IPS-15b (cell line): Measurements from ENCODE around the gene TMEM200B.
"Not testable (repeated sequence)": the region's sequence is repeated elsewhere in the genome, so short reads cannot be mapped to it uniquely, and the experiment has no call there.

ENCODE experiments used
- H3K27me3 ChIP-seq: one replicate; pipeline ENCODE4 v1.6.1; 2013; ENCODE audit warnings: low read length; ENCODE audit not compliant: control insufficient read depth, insufficient read depth
- H3K36me3 ChIP-seq: one replicate; pipeline ENCODE4 v1.6.1; 2013; ENCODE audit warnings: low read length; ENCODE audit not compliant: control insufficient read depth, insufficient read depth
- H3K4me1 ChIP-seq: one replicate; pipeline ENCODE4 v1.6.1; 2013; ENCODE audit warnings: mild to moderate bottlenecking, low read length; ENCODE audit not compliant: control insufficient read depth, insufficient read depth
- H3K4me3 ChIP-seq: one replicate; pipeline ENCODE4 v1.5.1; 2013; ENCODE audit warnings: low read depth, low read length
- H3K9ac ChIP-seq: one replicate; pipeline ENCODE4 v1.6.1; 2013; ENCODE audit warnings: low read depth, mild to moderate bottlenecking, low read length
- H3K9me3 ChIP-seq: one replicate; pipeline ENCODE4 v1.6.1; 2013; ENCODE audit warnings: mild to moderate bottlenecking, low read length; ENCODE audit not compliant: control insufficient read depth, insufficient read depth

Gene TMEM200B

GRCh38 chr1:29156543-29157268 lies 33.0 kb upstream of the TMEM200B start:
- Histone ChIP-seq H3K27me3 (no peaks in the 10 kb centered on the region), H3K9ac (no peak overlapping the region), H3K4me1 (no peaks in the 10 kb centered on the region), H3K4me3 (no peak overlapping the region), H3K9me3 (no peaks in the 10 kb centered on the region), H3K36me3 (peaks cover 51% of the 10 kb centered on the region)

DNA sequence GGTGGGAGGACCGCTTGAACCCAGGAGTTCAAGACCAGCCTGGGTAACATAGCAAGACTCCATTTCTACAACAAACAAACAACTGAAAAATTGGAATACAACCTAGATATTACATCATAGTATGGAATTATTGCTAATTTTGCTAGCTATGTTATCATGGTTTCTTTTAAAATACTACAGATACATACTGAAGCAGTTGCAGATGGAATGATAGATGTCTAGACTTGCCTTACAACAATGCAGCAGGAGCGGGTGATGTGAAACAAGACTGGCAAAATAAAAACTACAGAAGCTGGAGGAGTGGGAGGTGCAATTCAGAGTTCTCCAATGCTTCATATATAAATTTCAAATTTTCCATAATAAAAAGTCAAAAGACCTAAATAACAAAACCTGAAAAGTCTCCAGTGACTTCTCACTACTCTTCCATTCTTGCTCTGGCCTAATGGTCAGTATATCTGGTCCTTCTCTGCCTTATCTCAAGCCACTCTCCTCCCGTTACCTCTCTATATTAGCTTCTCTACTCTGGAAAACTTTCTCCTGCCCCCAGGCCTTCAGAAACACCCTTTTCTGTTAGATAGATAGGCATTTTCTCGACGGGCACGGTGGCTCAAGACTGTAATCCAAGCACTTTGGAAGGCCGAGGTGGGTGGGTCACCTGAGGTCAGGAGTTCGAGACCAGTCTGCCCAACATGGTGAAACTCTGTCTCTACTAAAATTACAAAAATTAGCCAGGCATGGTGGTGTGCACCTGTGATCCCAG lies 28.5 kb upstream of the TMEM200B start:
- H3K4me1 ChIP-seq = no peaks in the 10 kb centered on the region

DNA sequence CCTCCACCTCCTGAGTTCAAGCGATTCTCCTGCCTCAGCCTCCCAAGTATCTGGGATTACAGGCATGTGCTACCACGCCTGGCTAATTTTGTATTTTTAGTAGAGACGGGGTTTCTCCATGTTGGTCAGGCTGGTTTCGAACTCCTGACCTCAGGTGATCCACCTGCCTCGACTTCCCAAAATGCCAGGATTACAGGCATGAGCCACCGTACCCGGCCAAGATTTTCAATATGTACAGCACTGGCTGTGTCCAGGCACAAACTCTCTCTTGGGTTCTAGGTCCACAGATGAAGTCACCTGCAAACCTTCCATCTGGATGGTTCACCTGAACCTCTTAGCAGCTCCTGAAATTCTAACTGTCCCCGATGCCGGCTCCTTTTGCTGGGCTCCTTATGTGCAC lies 26.6 kb upstream of the TMEM200B start:
- not testable (repeated sequence) for H3K9ac ChIP-seq, H3K4me3 ChIP-seq, H3K9me3 ChIP-seq, H3K27me3 ChIP-seq, H3K4me1 ChIP-seq
- H3K36me3 ChIP-seq = peaks cover 74% of the 10 kb centered on the region

More for the DNA sequence above, 28.5 kb upstream of the TMEM200B start:
- Histone ChIP-seq H3K36me3 (peaks cover 71% of the 10 kb centered on the region), H3K27me3 (no peaks in the 10 kb centered on the region), H3K9me3 (no peaks in the 10 kb centered on the region), H3K4me3 (no peak overlapping the region), H3K9ac (no peak overlapping the region)

- H3K27me3 ChIP-seq = no peaks in the 10 kb centered on the region
- no peak overlapping the region for H3K9ac ChIP-seq
- peaks cover 61% of the 10 kb centered on the region for H3K36me3 ChIP-seq
- no peak overlapping the region for H3K4me3 ChIP-seq
- H3K4me1 ChIP-seq = no peaks in the 10 kb centered on the region
- no peaks in the 10 kb centered on the region for H3K9me3 ChIP-seq
Measured at GRCh38 chr1:29148656-29149491, 25.2 kb upstream of the TMEM200B start.

DNA sequence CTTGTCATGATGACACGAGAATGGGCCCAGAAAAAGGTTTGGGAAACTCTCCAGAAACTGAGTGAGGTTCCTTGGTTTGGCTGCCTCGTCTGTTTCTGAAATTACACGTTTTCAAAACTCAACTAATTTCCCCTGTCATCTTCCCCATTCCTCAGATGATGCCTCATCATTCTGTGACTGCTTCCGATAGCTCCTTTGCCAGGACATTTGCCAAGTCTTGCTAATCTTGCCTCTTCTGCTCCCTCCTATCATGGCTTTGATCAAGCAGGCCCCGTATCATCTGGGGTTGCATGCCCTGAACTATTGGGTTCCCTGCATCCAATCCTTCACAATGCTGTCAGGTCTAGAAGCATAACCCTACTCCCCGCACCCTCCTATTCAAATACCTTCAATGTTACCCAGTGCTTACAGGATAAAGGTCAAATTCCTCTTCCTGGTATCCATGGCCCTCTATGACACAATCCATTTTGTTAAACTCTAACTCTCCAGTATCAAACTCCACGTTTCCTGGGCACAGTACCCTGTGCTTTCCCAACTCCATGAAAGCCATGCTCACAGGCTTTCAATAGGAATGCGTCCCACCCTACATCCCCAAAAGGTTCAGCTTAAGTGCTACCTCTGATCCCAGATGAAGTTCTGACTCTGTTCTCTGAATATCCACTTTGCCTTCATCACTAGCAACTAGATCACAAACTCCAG lies 22.2 kb upstream of the TMEM200B start:
- Histone ChIP-seq H3K27me3 (no peaks in the 10 kb centered on the region), H3K4me1 (no peaks in the 10 kb centered on the region), H3K36me3 (peaks cover 38% of the 10 kb centered on the region), H3K9me3 (no peaks in the 10 kb centered on the region), H3K4me3 (no peak overlapping the region), H3K9ac (no peak overlapping the region)

GRCh38 chr1:29144178-29144577 lies 20.5 kb upstream of the TMEM200B start:
- no peaks in the 10 kb centered on the region for H3K4me1 ChIP-seq
- peaks cover 23% of the 10 kb centered on the region for H3K36me3 ChIP-seq
- no peak overlapping the region for H3K9ac ChIP-seq
- H3K9me3 ChIP-seq = no peaks in the 10 kb centered on the region
- H3K4me3 ChIP-seq = no peak overlapping the region
- H3K27me3 ChIP-seq = no peaks in the 10 kb centered on the region

- no peak overlapping the region for H3K9ac ChIP-seq
- H3K9me3 ChIP-seq = no peaks in the 10 kb centered on the region
- no peaks in the 10 kb centered on the region for H3K4me1 ChIP-seq
- no peaks in the 10 kb centered on the region for H3K27me3 ChIP-seq
- H3K4me3 ChIP-seq = no peak overlapping the region
- H3K36me3 ChIP-seq = peaks cover 9% of the 10 kb centered on the region
Measured at GRCh38 chr1:29142714-29143113, 19.0 kb upstream of the TMEM200B start.

- Histone ChIP-seq H3K4me1 (no peaks in the 10 kb centered on the region), H3K27me3 (no peaks in the 10 kb centered on the region), H3K4me3 (no peak overlapping the region), H3K9ac (no peak overlapping the region), H3K36me3 (no peaks in the 10 kb centered on the region), H3K9me3 (no peaks in the 10 kb centered on the region)
Measured at GRCh38 chr1:29136391-29136915, 12.8 kb upstream of the TMEM200B start.

DNA sequence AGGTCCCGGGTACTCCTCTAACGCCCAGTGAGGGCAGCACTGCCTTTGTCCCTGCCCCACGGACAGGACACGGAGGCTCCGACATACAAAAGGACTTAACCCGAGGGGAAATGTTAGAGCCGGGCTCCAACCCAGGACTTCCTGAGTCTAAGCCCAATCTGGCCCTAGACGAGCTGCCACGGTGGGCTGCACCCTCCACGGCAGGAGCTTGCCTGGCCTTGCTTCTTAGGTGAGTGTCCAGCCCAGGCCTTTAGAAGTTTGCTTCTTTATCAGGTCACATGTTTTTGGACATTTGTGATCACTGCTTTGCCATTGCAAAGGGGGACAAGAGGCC lies 11.0 kb upstream of the TMEM200B start:
- H3K4me3 ChIP-seq = no peak overlapping the region
- no peaks in the 10 kb centered on the region for H3K9me3 ChIP-seq
- no peak overlapping the region for H3K9ac ChIP-seq
- H3K36me3 ChIP-seq = no peaks in the 10 kb centered on the region
- no peaks in the 10 kb centered on the region for H3K4me1 ChIP-seq
- H3K27me3 ChIP-seq = no peaks in the 10 kb centered on the region

GRCh38 chr1:29133861-29134694 lies 10.4 kb upstream of the TMEM200B start:
- H3K36me3 ChIP-seq = no peaks in the 10 kb centered on the region
- no peak overlapping the region for H3K4me3 ChIP-seq
- no peaks in the 10 kb centered on the region for H3K9me3 ChIP-seq
- no peaks in the 10 kb centered on the region for H3K4me1 ChIP-seq
- H3K9ac ChIP-seq = no peak overlapping the region
- H3K27me3 ChIP-seq = no peaks in the 10 kb centered on the region
